HepG2 (cell line): Measurements from ENCODE around the gene CACNA1H. TPM values are rescaled to one million over a fixed set of nuclear protein-coding genes. Genes with fewer than 3 reads are reported as not detected.

ENCODE experiments used
- AHR ChIP-seq: IDR thresholded peaks from 2 replicates; pipeline ENCODE4 v1.6.1; 2018; ENCODE audit warnings: missing genetic modification reagents, missing compliant biosample characterization
- BHLHE40 ChIP-seq: IDR thresholded peaks from 2 replicates; pipeline ENCODE4 v1.6.1; 2011; ENCODE audit warnings: low read length, improper control_type of control experiment
- CCDC6 ChIP-seq: sonication (generic); formaldehyde crosslinking; IDR thresholded peaks from 2 replicates; pipeline ENCODE4 v1.8.1; 2022; ENCODE audit warnings: mild to moderate bottlenecking, missing genetic modification reagents, moderate library complexity
- CHD4 ChIP-seq: fragments of 200-600 bp; sonication (generic); IDR thresholded peaks from 2 replicates; pipeline ENCODE4 v1.7.0; 2017; ENCODE audit warnings: mild to moderate bottlenecking, low read length, borderline replicate concordance
- ELF1 ChIP-seq: sonication (generic); formaldehyde crosslinking; IDR thresholded peaks from 2 replicates; pipeline ENCODE4 v1.4.0; 2020; ENCODE audit warnings: missing genetic modification reagents
- HHEX ChIP-seq: IDR thresholded peaks from 2 replicates; pipeline ENCODE4 v1.6.1; 2016; ENCODE audit warnings: control low read depth
- HNF1B ChIP-seq: sonication (generic); formaldehyde crosslinking; IDR thresholded peaks from 2 replicates; pipeline ENCODE4 v1.5.1; 2020; ENCODE audit warnings: mild to moderate bottlenecking, moderate library complexity, missing genetic modification reagents
- HNRNPK ChIP-seq: fragments of 200-400 bp; formaldehyde crosslinking; IDR thresholded peaks from 2 replicates; pipeline ENCODE4 v1.6.1; 2018; ENCODE audit warnings: low read length, low read depth, moderate library complexity, mild to moderate bottlenecking; ENCODE audit not compliant: poor library complexity, severe bottlenecking
- JDP2 ChIP-seq: sonication (generic); formaldehyde crosslinking; IDR thresholded peaks from 2 replicates; pipeline ENCODE4 v1.8.1; 2022; ENCODE audit warnings: missing genetic modification reagents, borderline replicate concordance
- JUNB ChIP-seq: sonication (generic); formaldehyde crosslinking; IDR thresholded peaks from 2 replicates; pipeline ENCODE4 v1.8.0; 2022; ENCODE audit warnings: missing genetic modification reagents, mild to moderate bottlenecking, borderline replicate concordance
- KDM2A ChIP-seq: sonication (generic); formaldehyde crosslinking; IDR thresholded peaks from 2 replicates; pipeline ENCODE4 v1.4.0; 2020; ENCODE audit warnings: low read depth, missing genetic modification reagents, borderline replicate concordance
- NFKBIZ ChIP-seq: IDR thresholded peaks from 2 replicates; pipeline ENCODE4 v1.6.1; 2018; ENCODE audit warnings: missing genetic modification reagents, missing compliant biosample characterization
- POLR2AphosphoS2 ChIP-seq: IDR thresholded peaks from 2 replicates; pipeline ENCODE4 v1.6.1; 2011; ENCODE audit warnings: low read depth, low read length, improper control_type of control experiment
- POLR2AphosphoS5 ChIP-seq: IDR thresholded peaks from 2 replicates; pipeline ENCODE4 v1.6.1; 2012; ENCODE audit warnings: low read depth, low read length
- SYNCRIP ChIP-seq: fragments of 200-400 bp; formaldehyde crosslinking; IDR thresholded peaks from 2 replicates; pipeline ENCODE4 v1.6.1; 2018; ENCODE audit warnings: mild to moderate bottlenecking, low read depth, low read length; ENCODE audit not compliant: insufficient read depth
- TCF7L2 ChIP-seq: IDR thresholded peaks from 2 replicates; pipeline ENCODE4 v1.6.1; 2011; ENCODE audit warnings: mild to moderate bottlenecking, low read depth, low read length, moderate library complexity
- TMF1 ChIP-seq: sonication (generic); formaldehyde crosslinking; IDR thresholded peaks from 2 replicates; pipeline ENCODE4 v1.8.1; 2022; ENCODE audit warnings: low read depth, missing genetic modification reagents
- ZBTB33 ChIP-seq: sonication (generic); formaldehyde crosslinking; IDR thresholded peaks from 2 replicates; pipeline ENCODE4 v1.4.0; 2020; ENCODE audit warnings: missing genetic modification reagents
- ZNF225 ChIP-seq: sonication (generic); formaldehyde crosslinking; IDR thresholded peaks from 2 replicates; pipeline ENCODE4 v1.4.0; 2020; ENCODE audit warnings: mild to moderate bottlenecking, missing genetic modification reagents
- ZNF230 ChIP-seq: sonication (generic); formaldehyde crosslinking; IDR thresholded peaks from 2 replicates; pipeline ENCODE4 v1.4.0; 2020; ENCODE audit warnings: mild to moderate bottlenecking, missing genetic modification reagents
- ZNF354B ChIP-seq: sonication (generic); formaldehyde crosslinking; IDR thresholded peaks from 2 replicates; pipeline ENCODE4 v1.8.0; 2022; ENCODE audit warnings: mild to moderate bottlenecking, missing genetic modification reagents
- ZNF362 ChIP-seq: sonication (generic); formaldehyde crosslinking; IDR thresholded peaks from 2 replicates; pipeline ENCODE4 v1.4.0; 2020; ENCODE audit warnings: missing genetic modification reagents, mild to moderate bottlenecking, borderline replicate concordance
- ZNF441 ChIP-seq: sonication (generic); formaldehyde crosslinking; IDR thresholded peaks from 2 replicates; pipeline ENCODE4 v1.7.0; 2021; ENCODE audit warnings: missing genetic modification reagents, borderline replicate concordance
- ZNF503 ChIP-seq: sonication (generic); formaldehyde crosslinking; IDR thresholded peaks from 2 replicates; pipeline ENCODE4 v1.4.0; 2020; ENCODE audit warnings: missing genetic modification reagents
- ZNF549 ChIP-seq: sonication (generic); formaldehyde crosslinking; IDR thresholded peaks from 2 replicates; pipeline ENCODE4 v1.5.0; 2020; ENCODE audit warnings: missing genetic modification reagents
- ZNF556 ChIP-seq: sonication (generic); formaldehyde crosslinking; IDR thresholded peaks from 2 replicates; pipeline ENCODE4 v1.4.0; 2020; ENCODE audit warnings: mild to moderate bottlenecking, missing genetic modification reagents, borderline replicate concordance
- ZNF883 ChIP-seq: sonication (generic); formaldehyde crosslinking; IDR thresholded peaks from 2 replicates; pipeline ENCODE4 v1.5.1; 2020; ENCODE audit warnings: mild to moderate bottlenecking, missing genetic modification reagents; ENCODE audit errors: not compliant biosample characterization
- polyA plus RNA-seq, 8 experiments: library from polyadenylated mRNA; depleted of rRNA in 3 of 8; stranded (reverse) in 7 of 8; unstranded in 1 of 8; fragments of >200 nt; fragmentation: Illumina TruSeq in 4 of 8; extraction: Trizol in 4 of 8; gene quantifications; 2 replicates each; pipeline versions ENCODE4 v1.2.1 to v1.2.3, GENCODE V29; 2011 to 2016; ENCODE audit warnings: low read depth in 4 of 8, missing spikeins in 1 of 8, mixed read lengths in 1 of 8; ENCODE audit not compliant: insufficient read depth in 1 of 8
- total RNA-seq, 5 experiments: library from RNA; depleted of rRNA; stranded (reverse); fragments of >200 nt; fragmentation: Illumina TruSeq; extraction: Trizol; gene quantifications; 2 replicates each; pipeline ENCODE4 v1.2.3, GENCODE V29; 2016; ENCODE audit warnings: low read depth in 1 of 5

The CACNA1H gene
- total and polyA plus RNA-seq, 2 of the 13 experiments (the other 11 are each of a cell fraction or from before 2014, with no cell fraction given) = 0.40 to 1.8 TPM

- no peak for TF ChIP-seq ZNF503 (CRISPR knock-in tag)
- TF ChIP-seq AHR = no peak
- peak; percentile 94 for TF ChIP-seq ELF1 (CRISPR knock-in tag)
- TF ChIP-seq NFKBIZ (CRISPR knock-in tag) = no peak
- TF ChIP-seq KDM2A (CRISPR knock-in tag) = peak; percentile 80
- no peak for TF ChIP-seq HHEX (CRISPR knock-in tag)
- no peak for TF ChIP-seq TCF7L2
- no peak for TF ChIP-seq HNRNPK
- TF ChIP-seq POLR2AphosphoS5 = no peak
- no peak for TF ChIP-seq ZNF354B (CRISPR knock-in tag)
- no peak for TF ChIP-seq CCDC6 (CRISPR knock-in tag)
- TF ChIP-seq ZBTB33 (CRISPR knock-in tag) = peak; percentile 83
- no peak for TF ChIP-seq SYNCRIP
- peak; percentile 9; the same call in 1 of the 2 replicates for TF ChIP-seq BHLHE40
- TF ChIP-seq ZNF441 (CRISPR knock-in tag) = no peak
- no peak for TF ChIP-seq ZNF225 (CRISPR knock-in tag)
- TF ChIP-seq TMF1 (CRISPR knock-in tag) = no peak
- TF ChIP-seq POLR2AphosphoS2 = no peak
- no peak for TF ChIP-seq ZNF549 (CRISPR knock-in tag)
- TF ChIP-seq ZNF230 (CRISPR knock-in tag) = no peak
- TF ChIP-seq JUNB (CRISPR knock-in tag) = no peak
- no peak for TF ChIP-seq ZNF362 (CRISPR knock-in tag)
- no peak for TF ChIP-seq JDP2 (CRISPR knock-in tag)
- no peak for TF ChIP-seq CHD4
- TF ChIP-seq HNF1B (CRISPR knock-in tag) = peak; percentile 64; the same call in 1 of the 2 replicates
- no peak for TF ChIP-seq ZNF556 (CRISPR knock-in tag)
- no peak for TF ChIP-seq ZNF883 (CRISPR knock-in tag)
Observed at GRCh38 chr16:1137604-1138003, 15.3 kb upstream of the CACNA1H start (continued).
